D721Med (cell line): ENCODE data around the gene ITPR2.
"Not testable (repeated sequence)": the region's sequence is repeated elsewhere in the genome, so short reads cannot be mapped to it uniquely, and the experiment has no call there.

Experiments
- DNase-seq: peaks from one replicate; pipeline ENCODE4 v3.0.0; 2011; ENCODE audit warnings: low spot score; ENCODE audit not compliant: insufficient read length
- FAIRE-seq: peaks from 2 replicates; lab custom pipeline; 2011; peaks lifted over from hg19 to GRCh38; lab: Jason Lieb, UNC
- CTCF ChIP-seq: IDR thresholded peaks from 2 replicates; pipeline ENCODE4 v1.5.1; 2012; ENCODE audit warnings: mild to moderate bottlenecking, control low read depth; ENCODE audit not compliant: insufficient read depth; ENCODE audit errors: missing control alignments

The ITPR2 gene

GRCh38 chr12:26767865-26768264 is 65.1 kb downstream of the ITPR2 start:
- TF ChIP-seq CTCF, result no peak
- no peak for DNase-seq
- no peak for FAIRE-seq

- DNase-seq, result no peak
- no peak for TF ChIP-seq CTCF
- FAIRE-seq, result no peak
Measured at GRCh38 chr12:26767116-26767515, 65.9 kb downstream of the ITPR2 start.

- TF ChIP-seq CTCF, result no peak
- FAIRE-seq, result no peak
- no peak for DNase-seq
Measured at GRCh38 chr12:26762186-26762585, 70.8 kb downstream of the ITPR2 start.

- no peak for TF ChIP-seq CTCF
- DNase-seq, result no peak
- no peak for FAIRE-seq
Measured at GRCh38 chr12:26761775-26762174, 71.2 kb downstream of the ITPR2 start.

GRCh38 chr12:26760657-26761293 is 72.2 kb downstream of the ITPR2 start:
- no peak for TF ChIP-seq CTCF
- DNase-seq, result no peak
- no peak for FAIRE-seq

- DNase-seq, FAIRE-seq: not testable (repeated sequence)
Measured at GRCh38 chr12:26755362-26755761, 77.6 kb downstream of the ITPR2 start.

GRCh38 chr12:26754148-26754547 is 78.8 kb downstream of the ITPR2 start:
- FAIRE-seq (no peak), DNase-seq (no peak)
- no peak for TF ChIP-seq CTCF

GRCh38 chr12:26751179-26751578 is 81.8 kb downstream of the ITPR2 start:
- DNase-seq, result no peak
- FAIRE-seq, result no peak
- no peak for TF ChIP-seq CTCF
